GM18526 (cell line): ENCODE results near the gene POLD4.

Experiments
- POLR2A ChIP-seq: IDR thresholded peaks from 3 replicates; pipeline ENCODE4 v1.6.1; 2011; ENCODE audit not compliant: insufficient read length; ENCODE audit errors: extremely low read depth

POLD4 gene

DNA sequence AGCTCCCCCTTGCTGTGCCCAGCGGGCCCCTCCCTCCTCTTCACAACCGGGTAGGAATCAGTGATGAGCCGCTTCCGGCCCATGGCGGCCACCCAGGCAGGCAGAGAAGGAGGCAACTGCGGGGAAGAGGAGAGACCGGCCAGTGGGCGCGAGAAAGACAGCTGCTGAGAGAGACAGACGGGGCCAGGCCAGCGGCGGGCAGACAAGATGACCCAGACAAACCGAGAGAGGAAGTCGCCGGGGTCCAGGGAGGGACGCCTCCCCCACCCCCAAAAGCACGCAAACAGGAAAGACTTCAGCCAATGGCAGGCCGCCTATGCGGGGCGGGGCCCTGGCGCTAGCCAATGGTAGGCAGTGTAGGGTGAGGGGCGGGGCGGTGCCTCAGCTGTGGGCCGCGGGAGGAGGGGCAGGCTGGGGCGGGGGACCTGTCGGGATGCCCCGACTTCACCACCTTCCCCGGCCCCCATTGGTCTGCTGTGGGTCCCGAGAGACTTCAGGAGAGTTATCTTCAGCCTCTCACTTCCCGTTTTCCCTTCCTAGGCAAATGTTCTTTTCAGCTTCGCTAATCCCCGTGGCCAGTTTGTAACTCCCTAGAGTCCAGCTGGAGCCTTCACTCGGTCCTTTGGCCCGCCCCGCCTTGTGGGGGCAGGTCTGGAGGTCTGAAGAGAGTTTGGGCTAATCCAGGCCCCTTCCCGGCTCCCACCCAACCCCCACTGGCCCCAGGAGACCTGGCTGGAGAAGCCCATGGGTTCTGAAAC lies at the start of gene POLD4:
TSS of gene POLD4 (minus strand) at position 230 of the 758 bp plus-strand sequence. CDS start at position 83, 147 bp downstream.
- peak; percentile 94 for TF ChIP-seq POLR2A

DNA sequence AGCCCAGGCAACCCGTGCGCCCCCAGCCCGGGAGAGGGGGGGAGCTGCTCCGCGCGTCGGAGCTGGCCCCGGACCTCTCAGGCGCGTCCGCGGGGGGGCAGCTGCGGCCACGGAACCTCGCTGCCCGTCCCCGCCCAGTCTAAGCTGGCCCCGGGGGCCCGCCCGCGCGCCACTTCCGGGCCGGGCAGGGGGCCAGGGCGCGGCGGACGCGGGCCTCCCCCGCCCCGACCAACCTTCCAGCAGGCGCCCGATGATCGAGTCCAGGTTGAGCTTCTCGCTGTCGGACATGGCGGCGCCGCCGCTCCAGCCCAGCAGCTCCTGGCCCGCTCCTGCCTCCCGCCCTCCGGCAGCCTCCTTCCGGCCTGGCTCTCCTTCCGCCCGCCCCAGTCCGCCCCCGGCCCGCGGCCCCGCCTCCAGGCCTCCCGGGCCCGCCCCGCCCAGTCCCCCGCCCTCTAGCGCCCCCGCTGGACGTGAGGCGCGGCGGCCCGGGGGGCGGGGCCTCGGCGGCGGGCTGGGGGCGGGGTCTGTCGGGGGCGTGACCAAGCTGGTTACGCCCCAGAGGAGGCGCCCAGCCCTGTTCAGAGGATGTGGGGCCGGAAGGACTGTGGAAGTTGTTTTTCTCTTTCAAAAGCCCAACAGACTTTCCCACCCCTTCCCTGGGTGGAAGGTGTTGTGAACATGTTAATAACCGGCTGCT lies 48.3 kb upstream of the POLD4 start, which contains the start of gene PPP1CA:
TSS of gene PPP1CA (minus strand) at position 364 of the 697 bp plus-strand sequence. CDS start at position 288, 76 bp downstream.
- peak; percentile 89 for TF ChIP-seq POLR2A

DNA sequence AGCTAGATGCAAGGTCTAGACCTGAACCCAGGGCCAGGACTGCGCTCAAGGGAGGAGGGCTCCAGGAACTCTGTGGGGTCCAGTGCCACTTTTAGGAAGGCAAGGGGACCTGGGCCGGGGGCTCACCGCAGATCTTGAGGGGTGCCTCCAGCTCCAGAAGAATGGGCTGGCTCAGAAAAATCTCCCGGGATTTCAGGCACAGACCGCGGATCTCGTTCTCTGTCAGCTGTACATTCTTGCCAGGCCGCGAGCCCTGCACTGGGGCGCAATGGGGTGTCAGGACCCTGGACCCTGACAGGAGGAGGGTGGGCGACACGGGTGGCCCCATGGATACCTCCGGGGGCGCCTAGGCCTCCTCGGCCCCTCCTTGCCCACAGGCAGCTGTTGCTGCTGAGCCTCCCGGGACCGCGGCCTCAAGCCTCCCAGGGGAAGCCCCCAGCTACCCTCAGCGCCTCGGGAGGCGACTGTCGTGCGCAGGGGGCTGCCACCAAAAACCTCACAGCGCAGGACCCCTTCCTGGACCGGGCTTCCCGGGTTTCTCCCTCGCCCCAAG lies 47.7 kb upstream of the POLD4 start:
- no peak for TF ChIP-seq POLR2A

DNA sequence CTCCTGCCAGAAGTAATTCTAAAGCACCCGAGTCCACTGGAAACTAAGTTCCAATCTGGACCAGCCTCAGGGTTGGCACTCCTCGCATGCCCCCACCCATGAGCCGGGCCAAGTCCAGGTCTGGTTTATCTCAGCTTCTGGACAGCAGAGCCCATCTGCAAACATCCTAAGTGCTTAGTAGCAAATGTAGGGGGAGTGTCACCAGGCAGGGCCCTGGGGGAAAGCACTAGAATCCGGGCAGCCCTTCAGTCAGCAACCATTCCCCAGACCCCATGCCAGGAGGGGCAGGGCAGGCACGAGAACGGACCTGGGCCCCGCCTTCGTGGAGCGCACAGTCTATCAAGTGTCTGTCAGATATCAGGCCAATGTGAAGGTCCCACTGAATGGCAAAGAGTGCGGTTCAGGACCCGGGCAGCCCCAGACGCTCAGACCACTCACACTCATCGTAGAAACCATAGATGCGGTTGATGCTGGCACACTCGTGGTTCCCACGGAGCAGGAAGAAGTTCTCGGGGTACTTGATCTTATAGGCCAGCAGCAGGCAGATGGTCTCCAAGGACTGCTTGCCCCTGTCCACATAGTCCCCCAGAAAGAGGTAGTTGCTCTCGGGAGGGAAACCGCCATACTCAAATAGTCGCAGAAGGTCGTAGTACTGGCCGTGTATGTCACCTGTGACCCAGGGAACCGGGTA lies 47.0 kb upstream of the POLD4 start:
- TF ChIP-seq POLR2A, result no peak

DNA sequence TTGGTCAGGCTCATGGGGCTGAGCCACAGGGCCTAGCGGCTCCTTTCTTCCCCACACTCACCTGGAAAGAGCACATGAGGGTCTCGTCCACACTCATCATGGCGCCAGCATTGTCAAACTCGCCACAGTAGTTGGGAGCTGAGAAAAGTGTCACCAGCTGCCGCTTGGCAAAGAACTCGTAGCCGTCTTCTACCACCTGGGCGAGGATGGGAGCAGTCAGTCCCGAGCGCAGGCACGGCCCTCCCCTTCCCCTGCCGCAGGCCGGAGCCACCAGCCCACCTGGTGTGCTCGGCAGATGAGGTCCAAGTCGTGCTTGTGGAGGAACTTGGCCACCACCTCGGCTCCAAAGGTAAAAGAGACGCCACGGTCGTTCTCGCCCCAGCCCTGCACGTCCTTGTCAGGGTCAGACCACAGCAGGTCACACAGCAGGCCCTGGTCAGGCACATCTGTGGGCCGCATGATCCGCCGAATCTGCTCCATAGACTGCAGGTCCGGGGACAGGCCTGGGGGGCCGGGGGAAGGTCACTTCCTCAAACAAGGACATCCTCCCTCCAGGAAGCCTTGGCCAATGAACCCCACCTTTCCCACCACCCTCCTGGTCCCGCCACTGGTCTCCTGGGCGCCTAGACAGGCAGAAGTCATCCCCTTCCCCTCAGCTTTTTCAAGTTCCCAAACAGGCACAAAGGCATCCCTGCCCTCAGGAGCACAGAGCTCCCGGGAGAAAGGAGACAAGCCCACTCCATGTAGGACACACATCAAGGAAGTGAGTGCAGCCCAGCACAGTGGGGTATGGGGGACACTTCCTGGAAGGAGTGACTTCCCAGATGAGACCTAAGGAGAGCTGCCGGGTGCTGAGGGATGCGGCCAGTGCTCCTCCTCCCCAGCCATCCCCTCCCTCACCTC lies 45.6 kb upstream of the POLD4 start:
- peak; percentile 22 for TF ChIP-seq POLR2A

DNA sequence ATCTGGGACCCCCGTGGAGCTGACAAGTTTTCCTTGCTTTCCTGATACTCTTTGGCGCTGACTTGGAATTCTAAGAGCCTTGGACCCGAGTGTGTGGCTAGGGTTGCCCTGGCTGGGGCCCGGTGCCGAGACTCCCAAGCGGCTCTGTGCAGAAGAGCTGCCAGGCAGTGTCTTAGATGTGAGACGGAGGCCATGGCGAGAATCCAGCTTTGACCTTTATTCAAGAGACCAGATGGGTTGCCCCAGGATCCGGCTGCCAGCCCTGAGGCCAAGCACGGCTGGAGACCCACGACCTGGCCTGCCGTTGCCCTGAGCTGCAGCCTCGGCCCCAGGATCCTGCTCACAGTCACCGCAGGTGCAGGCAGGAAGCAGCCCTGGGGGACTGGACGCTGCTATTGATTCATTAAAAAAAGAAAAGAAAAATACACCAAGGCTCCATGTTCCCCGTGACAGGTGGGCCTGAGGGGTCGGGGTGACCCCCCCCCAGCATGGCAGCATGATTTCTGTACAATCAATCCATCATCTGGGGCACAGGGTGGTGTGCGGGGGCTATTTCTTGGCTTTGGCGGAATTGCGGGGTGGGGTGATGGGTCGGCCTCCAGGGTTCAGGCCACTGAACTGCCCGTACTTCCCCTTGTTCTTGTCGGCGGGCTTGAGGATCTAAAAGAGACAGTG lies 44.8 kb upstream of the POLD4 start:
- TF ChIP-seq POLR2A, result no peak

DNA sequence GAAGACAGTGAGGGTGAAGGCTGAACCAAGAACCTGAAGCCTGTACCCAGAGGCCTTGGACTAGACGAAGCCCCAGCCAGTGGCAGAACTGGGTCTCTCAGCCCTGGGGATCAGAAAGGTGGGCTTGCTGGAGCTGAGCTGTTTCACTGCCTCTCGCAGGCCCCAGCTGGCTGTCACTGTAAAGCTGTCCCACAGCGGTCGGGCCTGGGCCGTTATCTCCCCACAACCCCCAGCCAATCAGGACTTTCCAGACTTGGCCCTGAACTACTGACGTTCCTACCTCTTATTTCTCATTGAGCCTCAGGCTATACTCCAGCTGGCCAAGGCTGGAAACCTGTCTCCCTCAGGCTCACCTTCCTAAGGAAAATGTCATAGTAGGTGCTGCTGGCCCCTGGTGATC lies 44.2 kb upstream of the POLD4 start:
- no peak for TF ChIP-seq POLR2A

DNA sequence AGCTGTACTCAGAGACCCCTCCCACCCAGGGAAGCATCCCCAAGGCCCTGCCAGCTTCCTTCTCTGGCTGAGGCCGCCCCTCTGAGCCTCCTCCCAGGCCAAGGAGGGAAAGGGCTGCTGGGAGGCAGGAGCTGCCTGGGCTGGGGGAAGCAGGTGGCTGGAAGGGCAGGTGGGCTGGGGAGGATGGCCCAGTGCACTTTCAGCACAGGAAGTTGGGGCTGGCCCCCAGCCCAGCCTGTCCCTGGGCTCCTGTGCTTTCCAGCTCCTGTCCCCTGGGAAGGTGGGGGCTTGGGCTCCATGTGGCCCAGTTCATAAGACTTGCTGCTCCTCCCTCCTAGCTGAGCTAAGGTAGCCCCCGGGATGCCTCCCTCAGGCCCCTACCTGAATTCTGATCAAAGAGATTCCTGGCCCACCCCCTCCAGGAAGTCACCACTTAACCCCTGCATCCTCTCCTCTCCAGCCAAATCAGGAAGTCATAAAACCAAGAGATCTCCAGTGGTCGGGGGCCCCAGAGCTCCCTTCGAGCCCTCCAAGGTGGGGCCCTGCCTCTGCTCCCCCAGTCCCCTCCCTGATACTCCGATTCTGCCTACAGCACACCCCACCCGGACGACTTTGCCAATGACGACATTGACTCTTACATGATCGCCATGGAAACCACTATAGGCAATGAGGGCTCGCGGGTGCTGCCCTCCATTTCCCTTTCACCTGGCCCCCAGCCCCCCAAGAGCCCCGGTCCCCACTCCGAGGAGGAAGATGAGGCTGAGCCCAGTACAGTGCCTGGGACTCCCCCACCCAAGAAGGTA lies 43.4 kb upstream of the POLD4 start:
- TF ChIP-seq POLR2A, result no peak

DNA sequence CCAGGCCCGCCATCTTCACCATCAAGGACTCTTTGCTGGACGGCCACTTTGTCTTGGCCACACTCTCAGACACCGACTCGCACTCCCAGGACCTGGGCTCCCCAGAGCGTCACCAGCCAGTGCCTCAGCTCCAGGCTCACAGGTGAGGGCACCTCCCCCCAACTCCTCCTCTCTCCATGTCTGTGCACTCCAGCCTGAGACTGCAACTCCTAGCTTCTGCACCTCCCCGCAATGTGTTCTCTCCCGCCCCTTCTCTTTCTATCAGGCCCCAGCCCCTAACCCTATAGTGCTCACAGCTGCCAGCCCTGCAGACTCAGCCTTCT lies 42.9 kb upstream of the POLD4 start:
- no peak for TF ChIP-seq POLR2A

DNA sequence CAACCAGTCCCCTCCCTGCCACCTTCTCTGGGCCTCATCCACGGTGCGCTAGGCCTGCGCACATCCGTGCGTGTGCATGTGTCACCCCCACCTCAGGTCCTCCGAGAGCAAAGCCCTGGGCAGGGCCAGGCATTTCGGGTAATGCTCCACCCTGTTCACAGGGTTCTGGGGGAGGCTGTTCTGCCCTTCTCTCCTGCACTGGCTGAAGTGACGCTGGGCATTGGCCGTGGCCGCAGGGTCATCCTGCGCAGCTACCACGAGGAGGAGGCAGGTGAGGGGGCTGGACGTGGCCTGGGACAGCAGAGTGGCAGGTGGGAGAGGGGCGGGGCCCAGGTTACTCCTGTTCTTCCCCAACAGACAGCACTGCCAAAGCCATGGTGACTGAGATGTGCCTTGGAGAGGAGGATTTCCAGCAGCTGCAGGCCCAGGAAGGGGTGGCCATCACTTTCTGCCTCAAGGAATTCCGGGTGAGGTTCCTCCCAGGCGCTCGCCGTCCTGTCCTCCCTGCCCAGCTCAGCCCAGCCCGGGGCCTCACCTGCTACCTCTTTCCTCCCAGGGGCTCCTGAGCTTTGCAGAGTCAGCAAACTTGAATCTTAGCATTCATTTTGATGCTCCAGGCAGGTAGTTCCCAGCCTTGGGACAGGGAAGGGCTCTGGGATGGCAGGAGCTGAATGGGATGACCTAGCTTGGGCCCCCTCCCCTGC lies 42.4 kb upstream of the POLD4 start:
- TF ChIP-seq POLR2A, result no peak

DNA sequence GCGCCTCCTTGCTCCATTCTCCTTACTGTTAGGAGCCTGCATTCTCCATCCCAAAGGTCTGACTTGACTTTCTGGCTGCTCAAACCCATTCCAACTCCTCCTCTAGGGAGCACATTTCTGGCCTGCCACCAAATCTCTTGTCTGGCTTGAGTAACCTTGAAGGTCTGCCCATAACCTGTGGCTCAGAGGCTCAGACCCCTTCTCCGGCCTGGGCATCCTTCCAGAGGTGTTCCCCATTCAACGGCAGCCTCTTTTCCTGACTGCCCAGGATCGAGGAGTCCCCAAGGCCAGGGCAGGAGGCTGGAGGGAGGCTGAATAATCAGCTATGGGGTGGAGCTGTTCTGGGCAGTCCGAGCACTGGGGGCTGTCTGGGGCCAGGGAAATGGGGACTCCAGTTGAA lies 40.6 kb upstream of the POLD4 start:
- TF ChIP-seq POLR2A, result no peak

DNA sequence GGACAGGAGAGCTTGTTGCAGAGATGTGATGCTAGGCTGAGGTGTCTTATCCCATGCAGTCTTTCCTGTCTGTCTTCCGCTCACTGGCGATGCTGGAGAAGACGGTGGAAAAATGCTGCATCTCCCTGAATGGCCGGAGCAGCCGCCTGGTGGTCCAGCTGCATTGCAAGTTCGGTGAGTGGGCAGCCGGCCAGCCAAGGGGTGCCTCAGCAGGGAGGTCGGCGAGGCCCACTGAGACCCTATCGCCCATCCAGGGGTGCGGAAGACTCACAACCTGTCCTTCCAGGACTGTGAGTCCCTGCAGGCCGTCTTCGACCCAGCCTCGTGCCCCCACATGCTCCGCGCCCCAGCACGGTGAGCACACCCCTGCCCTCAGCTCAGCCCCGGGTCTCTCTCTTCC lies 40.1 kb upstream of the POLD4 start:
- no peak for TF ChIP-seq POLR2A
